PC-3 (cell line): ENCODE results near the gene LRRC45. TPM values are rescaled to one million over a fixed set of nuclear protein-coding genes. Genes with fewer than 3 reads are reported as not detected.

Source experiments
- ATAC-seq: fragments of 200-7000 bp; cut with Tn5 transposase; 2 replicates; pipeline ENCODE4 v1.9.1; 2020; ENCODE audit warnings: mild to moderate bottlenecking, moderate library complexity
- BruUV-seq: library from RNA; stranded (reverse); fragments of 400-500 nt; replicated peaks from 2 replicates; lab custom pipeline; 2021; lab: Mats Ljungman, UMichigan
- CTCF ChIA-PET: fragments of 300-600 bp; sonication (Branson Sonifier 250); formaldehyde crosslinking; loops from one replicate; lab custom pipeline; 2022; ENCODE audit warnings: antibody characterized with exemption; lab: Charles Lee
- POLR2A ChIA-PET: fragments of 300-600 bp; sonication (Branson Sonifier 250); formaldehyde crosslinking; loops from one replicate; lab custom pipeline; 2022; ENCODE audit warnings: antibody characterized with exemption; ENCODE audit not compliant: unreplicated experiment; lab: Charles Lee
- DNase-seq: peaks from one replicate; pipeline ENCODE4 v3.0.0-alpha.2; 2015
- H2AFZ ChIP-seq: fragments of 300-600 bp; sonication (generic); 2 replicates; pipeline ENCODE4 v1.6.0; 2016; ENCODE audit warnings: antibody characterized with exemption, low read length
- H3F3A ChIP-seq: fragments of 300-600 bp; sonication (generic); one replicate; pipeline ENCODE4 v1.6.0; 2017; ENCODE audit warnings: antibody characterized with exemption, low read length, control low read depth, mild to moderate bottlenecking; ENCODE audit not compliant: unreplicated experiment
- H3K27ac ChIP-seq: fragments of 300-600 bp; sonication (generic); 2 replicates; pipeline ENCODE4 v1.5.1; 2016; ENCODE audit warnings: mild to moderate bottlenecking, low read length
- H3K27me3 ChIP-seq: fragments of 300-600 bp; sonication (generic); 2 replicates; pipeline ENCODE4 v1.6.1; 2016; ENCODE audit warnings: low read length, mixed read lengths
- H3K36me3 ChIP-seq: fragments of 300-600 bp; sonication (generic); 2 replicates; pipeline ENCODE4 v1.6.1; 2016; ENCODE audit warnings: low read depth, mixed run types, low read length, mixed read lengths
- H3K4me1 ChIP-seq: fragments of 300-600 bp; sonication (generic); 2 replicates; pipeline ENCODE4 v1.5.1; 2016; ENCODE audit warnings: low read length; ENCODE audit not compliant: insufficient read depth
- H3K4me2 ChIP-seq: fragments of 300-600 bp; sonication (generic); 2 replicates; pipeline ENCODE4 v1.6.0; 2016; ENCODE audit warnings: low read length
- H3K4me3 ChIP-seq: fragments of 300-600 bp; sonication (generic); 2 replicates; pipeline ENCODE4 v1.5.1; 2016; ENCODE audit warnings: mild to moderate bottlenecking, low read length, mixed read lengths
- H3K79me2 ChIP-seq: fragments of 300-600 bp; sonication (generic); 2 replicates; pipeline ENCODE4 v1.6.1; 2017; ENCODE audit warnings: low read length, mixed read lengths
- H3K9ac ChIP-seq: fragments of 300-600 bp; sonication (generic); 2 replicates; pipeline ENCODE4 v1.6.0; 2016; ENCODE audit warnings: mild to moderate bottlenecking, low read length
- H3K9me2 ChIP-seq: fragments of 300-600 bp; sonication (generic); replicated peaks from 2 replicates; pipeline ENCODE4 v1.6.1; 2016; ENCODE audit warnings: mixed run types, low read length, mixed read lengths
- H3K9me3 ChIP-seq: fragments of 300-600 bp; sonication (generic); 2 replicates; pipeline ENCODE4 v1.6.1; 2016; ENCODE audit warnings: low read length, mixed read lengths
- H4K20me1 ChIP-seq: fragments of 300-600 bp; sonication (generic); 2 replicates; pipeline ENCODE4 v1.6.1; 2016; ENCODE audit warnings: low read length, mixed read lengths
- CTCF ChIP-seq: fragments of 300-600 bp; sonication (generic); conservative IDR thresholded peaks from 2 replicates; pipeline ENCODE4 v1.5.1; 2017; ENCODE audit warnings: antibody characterized with exemption, low read depth, mild to moderate bottlenecking, low read length
- EZH2 ChIP-seq: fragments of 300-600 bp; sonication (generic); IDR thresholded peaks from one replicate; pipeline ENCODE4 v1.6.1; 2017; ENCODE audit warnings: antibody characterized with exemption, mild to moderate bottlenecking, low read length; ENCODE audit not compliant: unreplicated experiment
- EZH2phosphoT487 ChIP-seq: fragments of 300-600 bp; sonication (generic); IDR thresholded peaks from 2 replicates; pipeline ENCODE4 v1.6.1; 2018; ENCODE audit warnings: mild to moderate bottlenecking, antibody characterized with exemption, low read length, borderline replicate concordance
- intact Hi-C: fragments of 100-400 bp; cut with micrococcal nuclease; formaldehyde crosslinking; loops from 2 replicates; pipeline ENCODE4 v1.9.0; 2023
- total RNA-seq: library from RNA; depleted of rRNA; stranded (reverse); fragments of >200 nt; gene quantifications from 2 replicates; pipeline ENCODE4 v1.2.3, GENCODE V29; 2014

LRRC45 gene
- total RNA-seq, 1 experiment from 2014 or later = 71.5 TPM

GRCh38 chr17:82013341-82013740 is 9.8 kb upstream of the LRRC45 start:
- no peak overlapping the region for H3K27ac ChIP-seq
- H2AFZ ChIP-seq = no peak overlapping the region
- no peaks in the 10 kb centered on the region for H3K27me3 ChIP-seq
- ChIA-PET CTCF (no interaction called here), POLR2A (no interaction called here)
- H3K9me3 ChIP-seq = no peaks in the 10 kb centered on the region
- ATAC-seq = no peak
- no peaks in the 10 kb centered on the region for H3K79me2 ChIP-seq
- no peak for DNase-seq
- H3K4me1 ChIP-seq = no peaks in the 10 kb centered on the region
- no TSS peak for BruUV-seq
- H4K20me1 ChIP-seq = no peaks in the 10 kb centered on the region
- TF ChIP-seq EZH2 (no peak), EZH2phosphoT487 (no peak), CTCF (no peak)
- H3K9me2 ChIP-seq = no peaks in the 10 kb centered on the region
- no peaks in the 10 kb centered on the region for H3K36me3 ChIP-seq
- no peaks in the 10 kb centered on the region for H3F3A ChIP-seq
- no peak overlapping the region for H3K4me2 ChIP-seq
- no peak overlapping the region for H3K4me3 ChIP-seq
- H3K9ac ChIP-seq = no peak overlapping the region
- intact Hi-C loops = no loop called here

DNA sequence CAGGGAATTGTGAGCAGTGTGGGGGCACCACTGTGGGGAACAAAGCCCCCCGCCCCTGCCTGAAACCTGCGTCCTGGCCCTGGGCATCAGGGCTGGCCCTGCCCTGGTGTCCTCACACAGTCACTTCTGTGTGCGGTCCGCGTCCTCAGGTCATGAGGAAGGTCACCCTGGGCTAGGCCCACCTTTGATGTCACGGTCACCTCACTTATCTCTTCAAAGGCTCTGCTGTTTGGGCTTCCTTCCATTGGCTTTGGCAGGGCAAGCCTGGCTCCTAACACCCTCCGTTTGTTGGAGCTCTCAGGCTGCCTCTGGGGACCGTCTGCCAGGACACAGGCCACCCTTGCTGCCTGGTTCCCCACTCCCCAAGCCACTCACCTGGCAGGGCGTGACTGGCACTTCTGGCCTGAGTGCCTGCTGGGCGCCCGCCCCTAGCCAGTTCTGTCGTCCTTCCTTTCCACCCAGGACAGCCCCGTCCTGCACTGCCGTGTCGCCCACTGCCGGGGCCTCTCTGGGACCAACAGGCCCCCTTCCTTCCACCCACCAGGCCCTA is 9.3 kb upstream of the LRRC45 start:
- H3K4me3 ChIP-seq = no peak overlapping the region
- H2AFZ ChIP-seq = no peak overlapping the region
- ATAC-seq (no peak), DNase-seq (no peak)
- TF ChIP-seq CTCF (no peak), EZH2phosphoT487 (no peak), EZH2 (no peak)
- H3K9ac ChIP-seq = no peak overlapping the region
- H3K79me2 ChIP-seq = no peaks in the 10 kb centered on the region
- H3K36me3 ChIP-seq = no peaks in the 10 kb centered on the region; the same call in 1 of the 2 replicates
- POLR2A ChIA-PET = no interaction called here
- no peaks in the 10 kb centered on the region for H3K9me3 ChIP-seq
- no peaks in the 10 kb centered on the region for H3K4me1 ChIP-seq
- H4K20me1 ChIP-seq = no peaks in the 10 kb centered on the region
- H3K9me2 ChIP-seq = no peaks in the 10 kb centered on the region
- no peak overlapping the region for H3K4me2 ChIP-seq
- no peak overlapping the region for H3K27ac ChIP-seq
- CTCF ChIA-PET = no interaction called here
- no peaks in the 10 kb centered on the region for H3K27me3 ChIP-seq
- intact Hi-C loops = no loop called here
- no TSS peak for BruUV-seq
- H3F3A ChIP-seq = no peaks in the 10 kb centered on the region

GRCh38 chr17:82014432-82014831 is 8.7 kb upstream of the LRRC45 start:
- CTCF ChIA-PET = no interaction called here
- DNase-seq (no peak), ATAC-seq (no peak)
- no peaks in the 10 kb centered on the region for H3K79me2 ChIP-seq
- no peak overlapping the region for H2AFZ ChIP-seq
- H3K4me3 ChIP-seq = no peak overlapping the region
- no peaks in the 10 kb centered on the region; the same call in 1 of the 2 replicates for H3K36me3 ChIP-seq
- H4K20me1 ChIP-seq = no peaks in the 10 kb centered on the region
- H3K27me3 ChIP-seq = no peaks in the 10 kb centered on the region
- no peaks in the 10 kb centered on the region for H3K4me1 ChIP-seq
- TF ChIP-seq EZH2 = no peak
- H3K9me3 ChIP-seq = no peaks in the 10 kb centered on the region
- intact Hi-C loops = no loop called here
- H3K9me2 ChIP-seq = no peaks in the 10 kb centered on the region
- no peaks in the 10 kb centered on the region for H3F3A ChIP-seq
- H3K27ac ChIP-seq = no peak overlapping the region
- no TSS peak for BruUV-seq
- H3K4me2 ChIP-seq = no peak overlapping the region
- H3K9ac ChIP-seq = no peak overlapping the region
- POLR2A ChIA-PET = no interaction called here
